ENCODE results near the gene COG5. TPM values are rescaled to one million over a fixed set of nuclear protein-coding genes. Genes with fewer than 3 reads are reported as not detected.

COG5 gene
- total and polyA plus RNA-seq, 9 of the 15 experiments (the other 6 are each of a cell fraction or from before 2014, with no cell fraction given) = 15.3 to 75.1 (median 56.4) TPM

- TF ChIP-seq ZBTB34 (CRISPR knock-in tag; IDR thresholded peaks at IDR 0.05) (no peak), RCOR1 (IDR thresholded peaks at IDR 0.05; ENCODE audit: borderline replicate concordance in 1 of 2, low read depth in 2 of 2, low read length in 2 of 2) (peak in 1 of 2 experiments; percentile 86; a peak in 1 of 4 replicates), ZNF668 (CRISPR knock-in tag; IDR thresholded peaks at IDR 0.05) (no peak), ZBTB2 (IDR thresholded peaks at IDR 0.05) (no peak), POLR2G (IDR thresholded peaks at IDR 0.05; ENCODE audit: low read depth, low read length) (no peak), ZNF384 (IDR thresholded peaks at IDR 0.05; ENCODE audit: low read depth, low read length) (no peak), ZNF282 (CRISPR knock-in tag; IDR thresholded peaks at IDR 0.05) (no peak), NR2F6 (CRISPR knock-in tag; IDR thresholded peaks at IDR 0.05) (no peak), ZNF696 (CRISPR knock-in tag; conservative IDR thresholded peaks at IDR 0.05) (no peak), STAT5B (CRISPR knock-in tag; IDR thresholded peaks at IDR 0.05) (no peak), SIRT6 (IDR thresholded peaks at IDR 0.05; ENCODE audit: low read depth, low read length) (no peak), SNRNP70 (optimal IDR thresholded peaks at IDR 0.05; ENCODE audit: low read depth, low read length) (no peak), SMARCE1 (IDR thresholded peaks at IDR 0.05) (no peak; the same call in 1 of the 2 replicates), CTBP1 (IDR thresholded peaks at IDR 0.05; ENCODE audit: borderline replicate concordance) (no peak; the same call in 1 of the 2 replicates), U2AF2 (optimal IDR thresholded peaks at IDR 0.05; ENCODE audit: low read depth, low read length) (no peak), TCF15 (CRISPR knock-in tag; IDR thresholded peaks at IDR 0.05) (no peak), RAD21 (CRISPR knock-in tag; conservative IDR thresholded peaks at IDR 0.05 in 1 of 2, IDR thresholded peaks at IDR 0.05 in 1 of 2) (no peak), NR0B1 (IDR thresholded peaks at IDR 0.05; ENCODE audit: partially characterized antibody) (no peak), RBBP5 (IDR thresholded peaks at IDR 0.05; ENCODE audit: borderline replicate concordance, insufficient read depth, low read length, poor library complexity, severe bottlenecking) (no peak), ATF7 (IDR thresholded peaks at IDR 0.05) (peak; percentile 88), ZNF707 (CRISPR knock-in tag; conservative IDR thresholded peaks at IDR 0.05) (no peak), CGGBP1 (CRISPR knock-in tag; IDR thresholded peaks at IDR 0.05) (no peak), MAFK (IDR thresholded peaks at IDR 0.05; ENCODE audit: low read length) (no peak), KHSRP (IDR thresholded peaks at IDR 0.05) (no peak), SRF (CRISPR knock-in tag; IDR thresholded peaks at IDR 0.05) (no peak), HLTF (IDR thresholded peaks at IDR 0.05) (no peak)
Measured at GRCh38 chr7:107480932-107481331, 82.8 kb downstream of the COG5 start (continued).
